SK-N-SH (cell line): ENCODE data around the gene SF3B4.

Experiments used
- CTCF ChIP-seq: fragments of 200-600 bp; sonication (generic); IDR thresholded peaks from 2 replicates; pipeline ENCODE4 v1.6.1; 2017; ENCODE audit warnings: antibody characterized with exemption, mild to moderate bottlenecking, moderate library complexity
- EZH2phosphoT487 ChIP-seq: fragments of 200-600 bp; sonication (generic); IDR thresholded peaks from 2 replicates; pipeline ENCODE4 v1.6.1; 2017; ENCODE audit warnings: low read depth, mixed run types, mild to moderate bottlenecking, antibody characterized with exemption, moderate library complexity, borderline replicate concordance
- FOXM1 ChIP-seq: IDR thresholded peaks from 2 replicates; pipeline ENCODE4 v1.4.0; 2012; ENCODE audit warnings: low read depth, mild to moderate bottlenecking
- JUND ChIP-seq: IDR thresholded peaks from 2 replicates; pipeline ENCODE4 v1.4.0; 2012
- MXI1 ChIP-seq: IDR thresholded peaks from 2 replicates; pipeline ENCODE4 v1.6.1; 2012; ENCODE audit warnings: mild to moderate bottlenecking, low read depth, low read length, improper control_type of control experiment
- NRF1 ChIP-seq: IDR thresholded peaks from 2 replicates; pipeline ENCODE4 v1.6.1; 2012; ENCODE audit warnings: low read depth, mild to moderate bottlenecking, low read length
- REST ChIP-seq: IDR thresholded peaks from 2 replicates; pipeline ENCODE4 v1.6.1; 2012; ENCODE audit warnings: mild to moderate bottlenecking, low read depth, low read length, moderate library complexity
- SMC3 ChIP-seq: IDR thresholded peaks from 2 replicates; pipeline ENCODE4 v1.6.1; 2012; ENCODE audit warnings: low read depth, low read length, improper control_type of control experiment

- TF ChIP-seq JUND = no peak
- TF ChIP-seq CTCF = no peak
- TF ChIP-seq FOXM1 = no peak
- TF ChIP-seq REST = no peak
- TF ChIP-seq SMC3 = no peak
- no peak for TF ChIP-seq MXI1
- TF ChIP-seq NRF1 = no peak
- TF ChIP-seq EZH2phosphoT487 = no peak
Observed at GRCh38 chr1:149963358-149963757, 35.8 kb upstream of the SF3B4 start.
